MCF 10A (cell line): ENCODE measurements around the gene HLCS. TPM values are rescaled to one million over a fixed set of nuclear protein-coding genes. Genes with fewer than 3 reads are reported as not detected.

Experiments used
- BruUV-seq: library from RNA; stranded (reverse); fragments of 400-500 nt; replicated peaks from 2 replicates; lab custom pipeline; 2021; lab: Mats Ljungman, UMichigan
- CTCF ChIA-PET: fragments of 300-600 bp; sonication (Branson Sonifier 250); formaldehyde crosslinking; extraction: SDS; loops from one replicate; lab custom pipeline; 2021; ENCODE audit warnings: antibody characterized with exemption, inconsistent platforms; lab: Yijun Ruan, JAX
- POLR2A ChIA-PET: fragments of 300-600, 350-650 bp; sonication (Branson Sonifier 250); formaldehyde crosslinking; extraction: SDS; loops from one replicate; lab custom pipeline; 2020; ENCODE audit warnings: antibody characterized with exemption, inconsistent platforms; lab: Yijun Ruan, JAX
- DNase-seq: peaks from one replicate; pipeline ENCODE4 v3.0.0-alpha.2; 2018; ENCODE audit not compliant: unreplicated experiment
- H3K27ac Mint-ChIP-seq: one replicate; pipeline ENCODE4 v1.8.0; 2022; ENCODE audit warnings: mild to moderate bottlenecking, low read depth, mixed read lengths; ENCODE audit not compliant: unreplicated experiment
- H3K27me3 Mint-ChIP-seq: one replicate; pipeline ENCODE4 v1.8.0; 2022; ENCODE audit warnings: mixed read lengths; ENCODE audit not compliant: insufficient read depth, unreplicated experiment
- H3K36me3 Mint-ChIP-seq: one replicate; pipeline ENCODE4 v1.8.0; 2022; ENCODE audit warnings: mild to moderate bottlenecking, moderate library complexity, mixed read lengths; ENCODE audit not compliant: insufficient read depth, unreplicated experiment
- H3K4me1 Mint-ChIP-seq: one replicate; pipeline ENCODE4 v1.8.0; 2022; ENCODE audit warnings: mixed read lengths; ENCODE audit not compliant: insufficient read depth, unreplicated experiment
- H3K4me3 Mint-ChIP-seq: one replicate; pipeline ENCODE4 v1.8.0; 2022; ENCODE audit warnings: mild to moderate bottlenecking, moderate library complexity, mixed read lengths; ENCODE audit not compliant: unreplicated experiment
- H3K9me3 Mint-ChIP-seq: one replicate; pipeline ENCODE4 v1.8.0; 2022; ENCODE audit warnings: mixed read lengths; ENCODE audit not compliant: unreplicated experiment
- intact Hi-C: fragments of 100-400 bp; cut with micrococcal nuclease; formaldehyde crosslinking; loops from 2 replicates; pipeline ENCODE4 v1.14.1; 2022
- total RNA-seq: library from RNA; stranded (reverse); gene quantifications from 2 replicates; pipeline ENCODE4 v1.2.3, GENCODE V29; 2022
- TF ChIP-seq, protein P1 (sequence below): fragments of 200-600 bp; IDR thresholded peaks from one replicate; pipeline ENCODE4 v1.8.0; 2022; ENCODE audit warnings: antibody characterized with exemption, mild to moderate bottlenecking; ENCODE audit not compliant: unreplicated experiment

HLCS gene
- total RNA-seq, 1 experiment from 2014 or later: 46.1 TPM

DNA sequence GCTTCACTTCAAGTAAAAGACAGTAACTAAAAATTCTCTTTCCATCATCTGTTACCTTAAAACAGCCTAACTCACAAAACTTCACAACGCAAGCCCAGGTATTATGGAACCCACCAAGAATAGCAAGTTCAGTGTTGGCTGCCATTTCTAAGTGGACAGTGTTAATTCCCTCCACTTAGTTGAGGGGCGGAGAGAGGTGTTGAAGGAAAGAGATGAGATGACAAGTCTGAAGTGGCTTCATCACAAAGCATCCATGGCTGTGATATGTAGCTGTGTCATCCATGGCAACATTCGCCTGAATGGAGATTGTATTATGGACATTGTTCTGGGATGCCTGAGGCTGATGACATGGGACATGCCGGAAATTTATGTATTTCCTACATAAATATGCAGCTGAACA is 165.7 kb downstream of the HLCS start:
- Mint-ChIP-seq H3K27ac (no peak overlapping the region), H3K4me3 (no peak overlapping the region), H3K36me3 (peaks cover 11% of the 10 kb centered on the region), H3K9me3 (peaks cover 15% of the 10 kb centered on the region), H3K4me1 (no peaks in the 10 kb centered on the region), H3K27me3 (no peaks in the 10 kb centered on the region)
- POLR2A ChIA-PET: no interaction called here
- CTCF ChIA-PET: no interaction called here
- no peak for DNase-seq
- intact Hi-C loops: no loop called here
- TF ChIP-seq, protein P1, sequence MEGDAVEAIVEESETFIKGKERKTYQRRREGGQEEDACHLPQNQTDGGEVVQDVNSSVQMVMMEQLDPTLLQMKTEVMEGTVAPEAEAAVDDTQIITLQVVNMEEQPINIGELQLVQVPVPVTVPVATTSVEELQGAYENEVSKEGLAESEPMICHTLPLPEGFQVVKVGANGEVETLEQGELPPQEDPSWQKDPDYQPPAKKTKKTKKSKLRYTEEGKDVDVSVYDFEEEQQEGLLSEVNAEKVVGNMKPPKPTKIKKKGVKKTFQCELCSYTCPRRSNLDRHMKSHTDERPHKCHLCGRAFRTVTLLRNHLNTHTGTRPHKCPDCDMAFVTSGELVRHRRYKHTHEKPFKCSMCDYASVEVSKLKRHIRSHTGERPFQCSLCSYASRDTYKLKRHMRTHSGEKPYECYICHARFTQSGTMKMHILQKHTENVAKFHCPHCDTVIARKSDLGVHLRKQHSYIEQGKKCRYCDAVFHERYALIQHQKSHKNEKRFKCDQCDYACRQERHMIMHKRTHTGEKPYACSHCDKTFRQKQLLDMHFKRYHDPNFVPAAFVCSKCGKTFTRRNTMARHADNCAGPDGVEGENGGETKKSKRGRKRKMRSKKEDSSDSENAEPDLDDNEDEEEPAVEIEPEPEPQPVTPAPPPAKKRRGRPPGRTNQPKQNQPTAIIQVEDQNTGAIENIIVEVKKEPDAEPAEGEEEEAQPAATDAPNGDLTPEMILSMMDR: no peak
- no TSS peak for BruUV-seq

DNA sequence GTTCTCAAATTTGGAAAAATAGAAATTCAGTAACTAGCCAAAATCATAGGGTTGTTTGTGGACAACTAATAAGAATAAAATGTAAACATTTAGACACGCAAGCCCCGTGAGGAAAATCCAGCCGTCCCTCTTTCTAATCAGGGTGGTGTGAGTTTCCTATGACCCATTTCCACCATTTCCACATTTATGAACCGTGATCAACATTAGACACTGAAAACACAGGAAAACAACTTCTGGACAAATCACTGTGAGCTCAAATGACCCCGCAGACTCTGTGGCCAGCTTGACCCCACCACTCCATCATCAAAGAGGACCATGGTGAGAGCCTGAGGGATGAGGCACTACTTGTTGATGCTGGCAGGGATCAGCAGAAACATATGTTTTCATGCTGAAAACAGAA is 166.6 kb downstream of the HLCS start:
- no TSS peak for BruUV-seq

DNA sequence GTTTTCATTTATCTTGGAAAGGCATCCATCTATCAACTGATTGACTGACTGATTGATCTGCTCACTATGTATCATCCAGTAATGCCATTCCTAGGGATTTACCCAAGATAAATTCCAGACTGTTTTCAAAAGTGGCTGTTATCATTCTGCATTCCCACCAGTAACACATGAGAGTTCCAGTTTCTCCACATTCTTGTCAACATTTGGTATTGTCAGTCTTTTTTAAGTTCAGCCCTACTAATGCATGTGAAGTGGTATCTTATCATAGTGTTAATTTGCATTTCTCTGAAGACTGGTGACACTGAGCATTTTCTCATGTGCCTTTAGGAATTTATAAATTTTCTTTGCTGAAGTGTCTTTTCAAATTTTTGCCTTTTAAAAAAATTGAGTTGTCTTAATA is 168.0 kb downstream of the HLCS start:
- TF ChIP-seq, protein P1: no peak
- no peak overlapping the region for H3K4me3 Mint-ChIP-seq
- no peaks in the 10 kb centered on the region for H3K4me1 Mint-ChIP-seq
- no peak overlapping the region for H3K27ac Mint-ChIP-seq
- no TSS peak for BruUV-seq
- ChIA-PET CTCF (no interaction called here), POLR2A (no interaction called here)
- no peak for DNase-seq
- H3K27me3 Mint-ChIP-seq: no peaks in the 10 kb centered on the region
- intact Hi-C loops: no loop called here
- H3K9me3 Mint-ChIP-seq: peaks cover 22% of the 10 kb centered on the region
- H3K36me3 Mint-ChIP-seq: peaks cover 11% of the 10 kb centered on the region

More for the DNA sequence above, 166.6 kb downstream of the HLCS start:
- intact Hi-C loops: no loop called here
- no peak overlapping the region for H3K4me3 Mint-ChIP-seq
- peaks cover 18% of the 10 kb centered on the region for H3K9me3 Mint-ChIP-seq
- peak overlapping the region; percentile 27 for H3K27ac Mint-ChIP-seq
- no peak for DNase-seq
- TF ChIP-seq, protein P1: no peak
- POLR2A ChIA-PET: no interaction called here
- H3K4me1 Mint-ChIP-seq: no peaks in the 10 kb centered on the region
- CTCF ChIA-PET: no interaction called here
- H3K27me3 Mint-ChIP-seq: no peaks in the 10 kb centered on the region
- H3K36me3 Mint-ChIP-seq: peaks cover 11% of the 10 kb centered on the region

DNA sequence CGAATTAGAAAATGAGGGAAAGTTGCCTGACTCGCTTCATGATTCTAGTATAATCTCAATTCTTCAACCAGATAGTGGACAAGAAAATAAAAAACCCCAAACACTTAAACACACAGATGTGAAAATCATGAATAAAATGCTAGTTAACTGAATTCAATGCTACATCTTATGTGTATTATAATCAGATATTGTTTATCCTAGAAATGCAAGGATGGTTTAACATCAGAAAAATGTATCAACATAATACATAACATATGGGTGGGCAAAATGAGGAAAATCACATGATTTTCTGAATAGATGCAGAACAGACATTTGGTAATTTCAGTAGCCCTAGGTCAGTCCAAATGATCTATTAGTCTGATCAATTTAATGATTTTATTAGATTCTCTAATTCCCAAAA is 170.4 kb downstream of the HLCS start:
- no peak overlapping the region for H3K27ac Mint-ChIP-seq
- H3K4me3 Mint-ChIP-seq: no peak overlapping the region
- no peak for DNase-seq
- H3K27me3 Mint-ChIP-seq: no peaks in the 10 kb centered on the region
- peaks cover 11% of the 10 kb centered on the region for H3K36me3 Mint-ChIP-seq
- POLR2A ChIA-PET: no interaction called here
- TF ChIP-seq, protein P1: no peak
- intact Hi-C loops: no loop called here
- CTCF ChIA-PET: no interaction called here
- H3K9me3 Mint-ChIP-seq: peaks cover 22% of the 10 kb centered on the region
- no peaks in the 10 kb centered on the region for H3K4me1 Mint-ChIP-seq
- BruUV-seq: no TSS peak
